ENCODE results near the gene CDH5.

Gene CDH5

GRCh38 chr16:66423177-66423576 is 56.7 kb downstream of the CDH5 start:
- no peak overlapping the region for H3K4me3 ChIP-seq (replicated peaks in 1 of 2; ENCODE audit: low read depth in 2 of 2, low read length in 2 of 2)
- no peak for DNase-seq (ENCODE audit: low read depth in 2 of 2)
- TF ChIP-seq CTCF (IDR thresholded peaks at IDR 0.05; ENCODE audit: low read depth, low read length), result no peak

GRCh38 chr16:66425651-66426050 is 59.2 kb downstream of the CDH5 start:
- no peak for TF ChIP-seq CTCF (IDR thresholded peaks at IDR 0.05; ENCODE audit: low read depth, low read length)
- DNase-seq (ENCODE audit: low read depth in 2 of 2), result no peak
- no peak overlapping the region for H3K4me3 ChIP-seq (replicated peaks in 1 of 2; ENCODE audit: low read depth in 2 of 2, low read length in 2 of 2)

GRCh38 chr16:66426112-66427035 is 59.9 kb downstream of the CDH5 start:
- peak overlapping the region; percentile 42 for H3K4me3 ChIP-seq (replicated peaks in 1 of 2; ENCODE audit: low read depth in 2 of 2, low read length in 2 of 2)

GRCh38 chr16:66427036-66427860 is 60.8 kb downstream of the CDH5 start, which contains the start of gene BEAN1:
BEAN1 (plus strand) TSS chr16:66427295; CDS start chr16:66437677, 10,382 bp downstream.
- H3K4me3 ChIP-seq (replicated peaks in 1 of 2; ENCODE audit: low read depth in 2 of 2, low read length in 2 of 2), result peak within 1 kb of the TSS; percentile 42

More at GRCh38 chr16:66426112-66427035, 59.9 kb downstream of the CDH5 start:
- DNase-seq (ENCODE audit: low read depth in 2 of 2), result no peak
- no peak for TF ChIP-seq CTCF (IDR thresholded peaks at IDR 0.05; ENCODE audit: low read depth, low read length)

GRCh38 chr16:66427871-66428681 is 61.6 kb downstream of the CDH5 start:
- DNase-seq (ENCODE audit: low read depth in 2 of 2), result no peak
- no peak for TF ChIP-seq CTCF (IDR thresholded peaks at IDR 0.05; ENCODE audit: low read depth, low read length)
- peak overlapping the region in 1 of 2 donors; percentile 30 for H3K4me3 ChIP-seq (replicated peaks in 1 of 2; ENCODE audit: low read depth in 2 of 2, low read length in 2 of 2)

More at GRCh38 chr16:66427036-66427860, 60.8 kb downstream of the CDH5 start, which contains the start of gene BEAN1:
- DNase-seq (ENCODE audit: low read depth in 2 of 2), result peak in 1 of 2 donors; percentile 32
- TF ChIP-seq CTCF (IDR thresholded peaks at IDR 0.05; ENCODE audit: low read depth, low read length), result no peak

GRCh38 chr16:66428682-66429251 is 62.3 kb downstream of the CDH5 start:
- H3K4me3 ChIP-seq (replicated peaks in 1 of 2; ENCODE audit: low read depth in 2 of 2, low read length in 2 of 2), result no peak overlapping the region
- TF ChIP-seq CTCF (IDR thresholded peaks at IDR 0.05; ENCODE audit: low read depth, low read length), result no peak
- DNase-seq (ENCODE audit: low read depth in 2 of 2), result no peak

All from cardiac fibroblast (primary cell).